ENCODE results near the gene P4HA3. TPM values are rescaled to one million over a fixed set of nuclear protein-coding genes. Genes with fewer than 3 reads are reported as not detected.

P4HA3 gene
- total RNA-seq, 1 experiment from 2014 or later: 0.93 TPM

- Mint-ChIP-seq H3K27me3 (ENCODE audit: insufficient read depth, unreplicated experiment) (no peaks in the 10 kb centered on the region), H3K36me3 (ENCODE audit: insufficient read depth, unreplicated experiment) (no peaks in the 10 kb centered on the region), H3K4me3 (ENCODE audit: unreplicated experiment) (no peak overlapping the region), H3K4me1 (ENCODE audit: insufficient read depth, unreplicated experiment) (peaks cover 11% of the 10 kb centered on the region), H3K9me3 (ENCODE audit: unreplicated experiment) (peaks cover 5% of the 10 kb centered on the region), H3K27ac (ENCODE audit: low read depth, unreplicated experiment) (no peak overlapping the region)
- intact Hi-C loops (cut with micrococcal nuclease): no loop called here
- CTCF ChIA-PET: interaction anchor here (0.6 to 0.7 kb wide), 2 partner anchors 124 to 126 kb away, joined by 3 to 4 read pairs; no protein-coding TSS in a partner anchor
- no peak for TF ChIP-seq CTCF (IDR thresholded peaks at IDR 0.05; ENCODE audit: unreplicated experiment)
- BruUV-seq (replicated peaks): no TSS peak
- DNase-seq (ENCODE audit: unreplicated experiment): no peak
- POLR2A ChIA-PET: no interaction called here
These were observed 11.2 kb upstream of the P4HA3 start for GRCh38 chr11:74322667-74323066.

- intact Hi-C loops (cut with micrococcal nuclease): no loop called here
- H3K27ac Mint-ChIP-seq (ENCODE audit: low read depth, unreplicated experiment): no peak overlapping the region
- ChIA-PET CTCF (interaction anchor here (0.6 to 2.1 kb wide), 18 partner anchors 8 to 330 kb away, joined by 3 to 11 read pairs (median 3); no protein-coding TSS in a partner anchor), POLR2A (interaction anchor here (0.7 to 1.2 kb wide), 3 partner anchors 16 to 150 kb away, joined by 3 read pairs; partner anchors contain the start of genes C2CD3, PGM2L1 and PPME1)
- peak; percentile 34 for TF ChIP-seq CTCF (IDR thresholded peaks at IDR 0.05; ENCODE audit: unreplicated experiment)
- no TSS peak for BruUV-seq (replicated peaks)
- H3K4me1 Mint-ChIP-seq (ENCODE audit: insufficient read depth, unreplicated experiment): peaks cover 11% of the 10 kb centered on the region
- no peaks in the 10 kb centered on the region for H3K36me3 Mint-ChIP-seq (ENCODE audit: insufficient read depth, unreplicated experiment)
- H3K9me3 Mint-ChIP-seq (ENCODE audit: unreplicated experiment): peaks cover 15% of the 10 kb centered on the region
- no peaks in the 10 kb centered on the region for H3K27me3 Mint-ChIP-seq (ENCODE audit: insufficient read depth, unreplicated experiment)
- peak; percentile 58 for DNase-seq (ENCODE audit: unreplicated experiment)
- no peak overlapping the region for H3K4me3 Mint-ChIP-seq (ENCODE audit: unreplicated experiment)
These were observed 10.2 kb upstream of the P4HA3 start for GRCh38 chr11:74321487-74322188.

- POLR2A ChIA-PET: interaction anchor here (1.2 kb wide), 1 partner anchor 17 kb away, joined by 3 read pairs; no protein-coding TSS in a partner anchor
- Mint-ChIP-seq H3K27me3 (ENCODE audit: insufficient read depth, unreplicated experiment) (no peaks in the 10 kb centered on the region), H3K36me3 (ENCODE audit: insufficient read depth, unreplicated experiment) (no peaks in the 10 kb centered on the region), H3K9me3 (ENCODE audit: unreplicated experiment) (peaks cover 16% of the 10 kb centered on the region), H3K4me1 (ENCODE audit: insufficient read depth, unreplicated experiment) (peaks cover 11% of the 10 kb centered on the region), H3K27ac (ENCODE audit: low read depth, unreplicated experiment) (peak overlapping the region; percentile 78), H3K4me3 (ENCODE audit: unreplicated experiment) (no peak overlapping the region)
- no peak for TF ChIP-seq CTCF (IDR thresholded peaks at IDR 0.05; ENCODE audit: unreplicated experiment)
- intact Hi-C loops (cut with micrococcal nuclease): no loop called here
- no peak for DNase-seq (ENCODE audit: unreplicated experiment)
- no TSS peak for BruUV-seq (replicated peaks)
- CTCF ChIA-PET: interaction anchor here (0.7 to 2.1 kb wide), 3 partner anchors 52 to 81 kb away, joined by 3 to 11 read pairs (median 9); no protein-coding TSS in a partner anchor
These were observed 9.1 kb upstream of the P4HA3 start for GRCh38 chr11:74320538-74320937.

- intact Hi-C loops (cut with micrococcal nuclease): loop anchor here (1.0 kb wide), 1 partner anchor 63 kb away; no protein-coding TSS in a partner anchor
- Mint-ChIP-seq H3K36me3 (ENCODE audit: insufficient read depth, unreplicated experiment) (no peaks in the 10 kb centered on the region), H3K9me3 (ENCODE audit: unreplicated experiment) (peaks cover 23% of the 10 kb centered on the region), H3K27ac (ENCODE audit: low read depth, unreplicated experiment) (peak overlapping the region; percentile 89), H3K27me3 (ENCODE audit: insufficient read depth, unreplicated experiment) (no peaks in the 10 kb centered on the region), H3K4me3 (ENCODE audit: unreplicated experiment) (no peak overlapping the region), H3K4me1 (ENCODE audit: insufficient read depth, unreplicated experiment) (peaks cover 11% of the 10 kb centered on the region)
- POLR2A ChIA-PET: interaction anchor here (1.2 kb wide), 1 partner anchor 47 kb away, joined by 3 read pairs; no protein-coding TSS in a partner anchor
- CTCF ChIA-PET: interaction anchor here (0.8 kb wide), 2 partner anchors 64 to 138 kb away, joined by 3 read pairs; no protein-coding TSS in a partner anchor
- no peak for TF ChIP-seq CTCF (IDR thresholded peaks at IDR 0.05; ENCODE audit: unreplicated experiment)
- BruUV-seq (replicated peaks): no TSS peak
- peak; percentile 85 for DNase-seq (ENCODE audit: unreplicated experiment)
These were observed 7.8 kb upstream of the P4HA3 start for GRCh38 chr11:74319139-74319816.
